Breast epithelium (tissue), 3 donors: ENCODE measurements around the gene STARD3NL.

ENCODE experiments used
- POLR2A ChIP-seq: fragments of 450-650 bp; IDR thresholded peaks from one replicate; pipeline ENCODE4 v1.6.1; 2016; ENCODE audit warnings: antibody characterized with exemption, mild to moderate bottlenecking, moderate library complexity
- TF ChIP-seq, protein P1 (sequence below), 3 donors: fragments of 450-650 bp; IDR thresholded peaks; one replicate each; pipeline ENCODE4 v1.5.1; 2016 to 2017; ENCODE audit warnings: antibody characterized with exemption in 3 of 3, mild to moderate bottlenecking in 3 of 3, moderate library complexity in 3 of 3

DNA sequence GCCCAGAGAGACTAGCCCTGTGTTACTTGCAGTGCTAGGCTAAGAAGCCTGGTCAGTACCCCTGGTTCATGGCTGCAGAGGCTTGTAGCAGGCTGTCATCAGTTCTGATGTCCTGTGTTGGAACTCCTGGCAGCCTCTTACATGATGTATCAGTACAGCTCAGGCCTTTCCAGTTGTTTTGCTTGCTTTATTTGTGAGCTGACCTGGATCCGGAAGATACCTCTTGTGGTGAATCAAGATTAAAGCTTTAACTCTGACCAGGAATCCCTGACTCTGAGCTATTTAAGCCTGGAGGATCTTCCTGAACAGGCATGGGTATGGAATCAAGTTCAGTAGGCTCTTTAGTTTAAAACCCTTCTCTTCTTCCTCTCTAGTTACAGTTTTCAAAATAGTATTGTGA, 4.4 kb downstream of the STARD3NL start:
- TF ChIP-seq, protein P1, sequence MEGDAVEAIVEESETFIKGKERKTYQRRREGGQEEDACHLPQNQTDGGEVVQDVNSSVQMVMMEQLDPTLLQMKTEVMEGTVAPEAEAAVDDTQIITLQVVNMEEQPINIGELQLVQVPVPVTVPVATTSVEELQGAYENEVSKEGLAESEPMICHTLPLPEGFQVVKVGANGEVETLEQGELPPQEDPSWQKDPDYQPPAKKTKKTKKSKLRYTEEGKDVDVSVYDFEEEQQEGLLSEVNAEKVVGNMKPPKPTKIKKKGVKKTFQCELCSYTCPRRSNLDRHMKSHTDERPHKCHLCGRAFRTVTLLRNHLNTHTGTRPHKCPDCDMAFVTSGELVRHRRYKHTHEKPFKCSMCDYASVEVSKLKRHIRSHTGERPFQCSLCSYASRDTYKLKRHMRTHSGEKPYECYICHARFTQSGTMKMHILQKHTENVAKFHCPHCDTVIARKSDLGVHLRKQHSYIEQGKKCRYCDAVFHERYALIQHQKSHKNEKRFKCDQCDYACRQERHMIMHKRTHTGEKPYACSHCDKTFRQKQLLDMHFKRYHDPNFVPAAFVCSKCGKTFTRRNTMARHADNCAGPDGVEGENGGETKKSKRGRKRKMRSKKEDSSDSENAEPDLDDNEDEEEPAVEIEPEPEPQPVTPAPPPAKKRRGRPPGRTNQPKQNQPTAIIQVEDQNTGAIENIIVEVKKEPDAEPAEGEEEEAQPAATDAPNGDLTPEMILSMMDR (IDR thresholded peaks at IDR 0.05) = no peak
- no peak for TF ChIP-seq POLR2A
